ENCODE results near the gene NCAPG2.
A peak's percentile ranks its signal among the peaks of the same experiment; 100 is the strongest.

The NCAPG2 gene

DNA sequence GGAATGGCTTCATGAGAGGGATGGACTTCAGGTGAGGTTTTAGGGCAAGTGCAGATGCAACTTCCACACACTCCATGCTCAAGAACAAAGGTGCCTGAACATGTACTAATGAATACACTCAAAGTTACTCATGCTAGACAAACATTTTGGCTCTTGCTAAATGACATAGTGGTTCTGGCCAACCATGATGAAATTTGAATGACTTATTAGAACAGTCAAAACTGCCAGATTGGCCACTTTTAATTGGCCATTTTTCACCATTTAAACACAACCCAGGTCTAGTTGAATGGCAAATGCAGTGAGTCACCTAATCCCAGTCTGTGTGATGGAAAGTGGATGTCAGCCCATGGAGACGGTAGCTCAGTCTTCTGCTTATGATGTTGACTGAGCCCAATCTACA is 112.1 kb downstream of the NCAPG2 start:
- H2AFZ ChIP-seq = no peak overlapping the region
- H3K4me2 ChIP-seq (ENCODE audit: low read length) = no peak overlapping the region
- H3K9me3 ChIP-seq (ENCODE audit: control insufficient read depth, low read length) = no peaks in the 10 kb centered on the region
- no peak overlapping the region for H3K4me3 ChIP-seq (ENCODE audit: low read depth, low read length)
- TF ChIP-seq, protein P1, sequence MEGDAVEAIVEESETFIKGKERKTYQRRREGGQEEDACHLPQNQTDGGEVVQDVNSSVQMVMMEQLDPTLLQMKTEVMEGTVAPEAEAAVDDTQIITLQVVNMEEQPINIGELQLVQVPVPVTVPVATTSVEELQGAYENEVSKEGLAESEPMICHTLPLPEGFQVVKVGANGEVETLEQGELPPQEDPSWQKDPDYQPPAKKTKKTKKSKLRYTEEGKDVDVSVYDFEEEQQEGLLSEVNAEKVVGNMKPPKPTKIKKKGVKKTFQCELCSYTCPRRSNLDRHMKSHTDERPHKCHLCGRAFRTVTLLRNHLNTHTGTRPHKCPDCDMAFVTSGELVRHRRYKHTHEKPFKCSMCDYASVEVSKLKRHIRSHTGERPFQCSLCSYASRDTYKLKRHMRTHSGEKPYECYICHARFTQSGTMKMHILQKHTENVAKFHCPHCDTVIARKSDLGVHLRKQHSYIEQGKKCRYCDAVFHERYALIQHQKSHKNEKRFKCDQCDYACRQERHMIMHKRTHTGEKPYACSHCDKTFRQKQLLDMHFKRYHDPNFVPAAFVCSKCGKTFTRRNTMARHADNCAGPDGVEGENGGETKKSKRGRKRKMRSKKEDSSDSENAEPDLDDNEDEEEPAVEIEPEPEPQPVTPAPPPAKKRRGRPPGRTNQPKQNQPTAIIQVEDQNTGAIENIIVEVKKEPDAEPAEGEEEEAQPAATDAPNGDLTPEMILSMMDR (IDR thresholded peaks at IDR 0.05) = no peak
- no peaks in the 10 kb centered on the region for H3K79me2 ChIP-seq
- no peaks in the 10 kb centered on the region for H3K4me1 ChIP-seq
- H3K36me3 ChIP-seq (ENCODE audit: control insufficient read depth, insufficient read depth, low read length) = no peaks in the 10 kb centered on the region
- no peak overlapping the region for H3K9ac ChIP-seq
- H3K27ac ChIP-seq = no peak overlapping the region
- H3K27me3 ChIP-seq (ENCODE audit: control insufficient read depth, insufficient read depth, low read length) = no peaks in the 10 kb centered on the region

DNA sequence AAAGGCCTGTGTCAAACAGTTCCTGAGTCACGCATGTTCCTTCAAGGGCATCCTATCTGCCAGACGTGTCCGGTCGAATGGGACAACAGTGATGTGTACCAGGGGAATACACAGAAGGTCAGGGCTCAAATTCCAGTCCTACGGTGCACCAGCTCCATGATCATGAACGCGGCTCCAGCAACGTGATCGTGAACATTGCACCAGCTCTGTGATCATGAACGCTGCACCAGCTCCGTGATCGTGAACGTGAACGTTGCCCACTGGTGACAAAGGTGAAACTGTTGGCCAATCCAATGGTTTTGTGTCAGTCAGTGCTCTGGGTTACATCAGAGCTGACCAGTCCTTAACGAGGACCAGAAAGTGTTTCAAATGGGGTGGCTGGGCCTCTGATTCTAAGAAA is 112.7 kb downstream of the NCAPG2 start:
- no peaks in the 10 kb centered on the region for H3K27me3 ChIP-seq (ENCODE audit: control insufficient read depth, insufficient read depth, low read length)
- no peaks in the 10 kb centered on the region for H3K9me3 ChIP-seq (ENCODE audit: control insufficient read depth, low read length)
- no peak overlapping the region for H3K27ac ChIP-seq
- no peaks in the 10 kb centered on the region for H3K36me3 ChIP-seq (ENCODE audit: control insufficient read depth, insufficient read depth, low read length)
- H3K79me2 ChIP-seq = no peaks in the 10 kb centered on the region
- TF ChIP-seq, protein P1 (IDR thresholded peaks at IDR 0.05) = no peak
- H3K9ac ChIP-seq = no peak overlapping the region
- H3K4me1 ChIP-seq = no peaks in the 10 kb centered on the region
- H2AFZ ChIP-seq = no peak overlapping the region
- H3K4me3 ChIP-seq (ENCODE audit: low read depth, low read length) = no peak overlapping the region
- no peak overlapping the region for H3K4me2 ChIP-seq (ENCODE audit: low read length)

DNA sequence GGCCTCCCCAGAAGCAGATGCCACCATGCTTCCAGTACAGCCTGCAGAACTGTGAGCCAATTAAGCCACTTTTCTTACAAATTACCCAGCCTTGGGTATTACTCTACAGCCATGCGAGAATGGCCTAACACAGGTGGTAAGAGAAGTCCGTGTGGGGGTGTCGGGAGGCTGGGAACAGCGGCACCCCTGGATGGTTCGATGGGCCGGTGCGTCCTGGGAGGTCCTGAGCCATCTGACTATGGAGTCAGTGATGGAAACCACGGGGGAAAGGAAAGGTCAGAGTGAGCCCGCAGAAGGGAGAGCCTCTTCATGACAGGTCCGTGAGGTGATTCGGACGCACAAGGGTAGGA is 114.4 kb downstream of the NCAPG2 start:
- H3K9me3 ChIP-seq (ENCODE audit: control insufficient read depth, low read length) = no peaks in the 10 kb centered on the region
- H3K4me2 ChIP-seq (ENCODE audit: low read length) = no peak overlapping the region
- H3K9ac ChIP-seq = no peak overlapping the region
- H2AFZ ChIP-seq = no peak overlapping the region
- H3K79me2 ChIP-seq = no peaks in the 10 kb centered on the region
- no peaks in the 10 kb centered on the region for H3K36me3 ChIP-seq (ENCODE audit: control insufficient read depth, insufficient read depth, low read length)
- H3K4me1 ChIP-seq = no peaks in the 10 kb centered on the region
- H3K27ac ChIP-seq = no peak overlapping the region
- H3K4me3 ChIP-seq (ENCODE audit: low read depth, low read length) = no peak overlapping the region
- H3K27me3 ChIP-seq (ENCODE audit: control insufficient read depth, insufficient read depth, low read length) = no peaks in the 10 kb centered on the region
- TF ChIP-seq, protein P1 (IDR thresholded peaks at IDR 0.05) = no peak

DNA sequence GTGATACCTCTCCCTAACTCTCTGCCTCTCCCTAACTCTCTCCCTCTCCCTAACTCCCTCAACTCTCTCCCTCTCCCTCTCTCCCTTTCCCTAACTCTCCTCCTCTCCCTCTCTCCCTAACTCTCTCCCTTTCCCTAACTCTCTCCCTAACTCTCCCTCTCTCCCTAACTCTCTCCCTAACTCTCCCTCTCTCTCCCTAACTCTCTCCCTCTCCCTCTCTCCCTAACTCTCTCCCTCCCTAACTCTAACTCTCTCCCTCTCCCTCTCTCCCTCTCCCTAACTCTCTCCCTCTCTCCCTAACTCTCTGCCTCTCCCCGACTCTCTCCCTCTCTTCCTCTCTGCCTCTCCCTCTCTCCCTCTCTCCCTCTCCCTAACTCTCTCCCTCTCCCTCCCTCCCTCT is 115.0 kb downstream of the NCAPG2 start:
- Histone ChIP-seq H3K36me3 (ENCODE audit: control insufficient read depth, insufficient read depth, low read length) (no peaks in the 10 kb centered on the region), H3K27me3 (ENCODE audit: control insufficient read depth, insufficient read depth, low read length) (no peaks in the 10 kb centered on the region), H3K9ac (no peak overlapping the region), H3K9me3 (ENCODE audit: control insufficient read depth, low read length) (no peaks in the 10 kb centered on the region), H3K27ac (no peak overlapping the region), H3K4me3 (ENCODE audit: low read depth, low read length) (no peak overlapping the region), H3K4me1 (no peaks in the 10 kb centered on the region), H3K4me2 (ENCODE audit: low read length) (no peak overlapping the region), H2AFZ (no peak overlapping the region), H3K79me2 (no peaks in the 10 kb centered on the region)
- TF ChIP-seq, protein P1 (IDR thresholded peaks at IDR 0.05) = no peak

DNA sequence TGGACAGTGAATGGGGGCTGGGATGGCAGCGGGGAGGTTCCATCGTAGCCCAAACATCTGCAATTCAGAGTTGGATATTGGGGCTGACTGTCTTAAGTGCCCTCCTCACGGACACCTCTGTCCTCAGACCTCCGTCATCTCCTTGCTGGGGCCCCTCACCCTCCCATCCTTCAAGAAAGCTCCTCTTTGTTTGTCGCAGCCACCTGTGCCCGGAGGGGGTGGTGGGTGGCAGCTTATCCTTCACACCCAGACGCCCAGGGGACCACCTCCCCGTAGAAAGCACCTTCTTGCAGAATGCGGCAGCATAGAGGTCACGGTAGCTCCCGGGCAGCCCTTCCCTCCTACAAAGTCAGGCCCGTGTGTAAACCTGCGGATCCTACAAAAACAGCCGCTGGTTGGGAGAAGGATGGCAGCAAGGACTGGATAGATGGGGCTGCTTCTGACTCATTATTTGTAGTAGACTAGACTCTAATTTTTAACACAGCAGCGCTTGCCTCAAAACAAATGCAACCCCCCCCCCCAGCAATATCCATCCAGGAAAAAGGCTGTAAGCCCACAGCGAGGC is 115.6 kb downstream of the NCAPG2 start:
- Histone ChIP-seq H3K9me3 (ENCODE audit: control insufficient read depth, low read length) (no peaks in the 10 kb centered on the region), H3K27me3 (ENCODE audit: control insufficient read depth, insufficient read depth, low read length) (no peaks in the 10 kb centered on the region), H3K4me3 (ENCODE audit: low read depth, low read length) (no peak overlapping the region), H3K4me2 (ENCODE audit: low read length) (no peak overlapping the region), H3K4me1 (no peaks in the 10 kb centered on the region), H3K79me2 (no peaks in the 10 kb centered on the region), H3K9ac (no peak overlapping the region), H2AFZ (peak overlapping the region; percentile 100), H3K27ac (no peak overlapping the region), H3K36me3 (ENCODE audit: control insufficient read depth, insufficient read depth, low read length) (no peaks in the 10 kb centered on the region)
- TF ChIP-seq, protein P1 (IDR thresholded peaks at IDR 0.05) = no peak
